NCI-H128 (cell line): ENCODE measurements around the gene MRPS34.
"Not testable (repeated sequence)": the region's sequence is repeated elsewhere in the genome, so short reads cannot be mapped to it uniquely, and the experiment has no call there.

Experiments
- DNase-seq: peaks from one replicate; lab custom pipeline; 2025; ENCODE audit not compliant: unreplicated experiment; lab: John Stamatoyannopoulos, UW

The MRPS34 gene

GRCh38 chr16:1772908-1773702 lies at the start of gene MRPS34:
Gene MRPS34 (minus strand): TSS chr16:1773134. CDS start chr16:1773119, 15 bp downstream.
- peak; percentile 57 for DNase-seq

GRCh38 chr16:1821861-1822611 lies 49.1 kb upstream of the MRPS34 start:
- DNase-seq = no peak

GRCh38 chr16:1820946-1821290 lies 48.0 kb upstream of the MRPS34 start:
- DNase-seq = no peak

GRCh38 chr16:1820096-1820945 lies 47.4 kb upstream of the MRPS34 start:
- no peak for DNase-seq

DNA sequence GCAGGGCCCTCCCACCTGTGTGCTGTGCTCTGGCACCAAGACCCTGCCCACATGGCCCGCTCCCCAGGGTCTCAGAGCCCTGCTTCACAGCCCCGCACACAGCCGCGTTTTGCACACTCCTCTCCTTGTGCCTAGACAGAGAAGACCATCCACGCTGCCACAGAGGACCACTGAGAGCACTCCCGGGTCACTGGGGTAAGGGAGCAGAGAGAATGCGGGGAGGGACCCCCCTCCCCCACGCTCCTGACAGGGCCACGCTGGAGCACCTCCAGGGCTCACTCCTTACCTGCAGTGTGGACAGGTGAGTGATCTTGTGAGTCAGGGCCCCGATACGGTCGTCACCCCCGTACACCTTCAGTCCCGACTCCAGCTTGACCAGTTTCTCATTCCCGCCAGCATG lies 46.7 kb upstream of the MRPS34 start:
- DNase-seq = no peak

GRCh38 chr16:1818873-1819525 lies 46.1 kb upstream of the MRPS34 start:
- no peak for DNase-seq

DNA sequence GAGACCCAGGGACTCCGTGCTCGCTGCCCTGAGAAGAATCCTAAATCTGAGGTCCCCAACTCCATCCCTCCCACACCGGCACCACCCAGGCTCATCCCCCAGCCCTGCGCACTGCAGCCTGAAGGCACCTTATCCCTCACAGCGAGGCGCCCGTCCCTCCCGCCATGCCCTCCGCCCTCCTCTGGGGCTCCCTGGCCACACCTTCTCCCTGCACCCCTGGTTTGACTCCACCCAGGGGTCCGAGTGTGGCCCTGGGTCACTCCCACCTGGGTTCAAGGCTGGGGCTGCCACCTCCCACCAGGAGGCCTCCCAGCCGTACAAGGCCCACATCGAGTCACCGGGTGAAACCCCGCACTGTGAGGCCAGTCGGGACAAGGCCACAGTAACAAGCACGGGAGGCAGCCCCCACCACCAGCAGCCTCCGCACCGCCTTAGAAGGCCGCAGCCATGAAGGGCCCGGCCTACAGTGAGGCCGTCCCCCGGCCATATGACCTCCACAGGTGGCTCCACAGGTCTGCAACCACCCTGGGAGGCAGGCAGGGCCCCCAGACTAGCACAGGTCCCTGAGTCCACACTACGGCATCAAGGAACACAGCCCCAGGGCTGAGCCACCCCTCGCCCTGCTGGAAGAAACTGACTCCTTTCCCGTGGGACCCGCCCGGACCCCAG lies 45.4 kb upstream of the MRPS34 start:
- no peak for DNase-seq

DNA sequence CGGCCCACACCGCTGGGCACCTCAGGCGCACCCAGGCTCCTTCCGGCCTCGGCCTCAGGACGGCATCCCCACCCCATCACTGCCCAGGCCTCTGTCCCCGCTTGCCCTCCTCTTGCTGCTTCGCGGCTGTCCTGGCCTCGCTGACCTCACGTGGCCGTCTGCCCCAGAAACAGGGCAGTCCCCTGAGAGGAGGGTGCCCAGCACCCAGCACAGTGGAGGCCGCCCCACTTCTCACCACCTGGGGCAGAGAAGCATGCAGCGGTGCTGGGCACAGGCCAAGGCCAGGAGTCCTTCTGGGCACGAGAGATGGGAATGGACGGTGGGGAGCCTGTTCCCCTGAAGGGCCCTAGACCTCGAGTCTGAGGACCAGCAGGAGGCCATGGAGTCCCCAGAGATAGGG lies 44.8 kb upstream of the MRPS34 start:
- no peak for DNase-seq

DNA sequence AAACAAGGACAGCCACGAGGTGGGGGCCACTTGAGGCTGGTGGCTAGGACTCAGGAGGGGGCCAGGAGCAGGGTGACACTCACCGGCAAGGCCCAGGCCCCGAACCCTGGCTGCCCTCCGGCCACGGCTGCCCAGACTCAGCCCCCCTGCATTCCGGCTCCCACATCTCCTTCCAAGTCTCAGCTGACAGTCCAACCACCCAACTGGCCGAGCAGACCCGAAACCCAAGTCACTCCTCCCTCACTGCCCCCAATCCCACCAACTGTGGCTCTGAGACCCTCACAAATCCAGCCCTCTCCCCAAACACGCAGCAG lies 44.3 kb upstream of the MRPS34 start:
- no peak for DNase-seq

DNA sequence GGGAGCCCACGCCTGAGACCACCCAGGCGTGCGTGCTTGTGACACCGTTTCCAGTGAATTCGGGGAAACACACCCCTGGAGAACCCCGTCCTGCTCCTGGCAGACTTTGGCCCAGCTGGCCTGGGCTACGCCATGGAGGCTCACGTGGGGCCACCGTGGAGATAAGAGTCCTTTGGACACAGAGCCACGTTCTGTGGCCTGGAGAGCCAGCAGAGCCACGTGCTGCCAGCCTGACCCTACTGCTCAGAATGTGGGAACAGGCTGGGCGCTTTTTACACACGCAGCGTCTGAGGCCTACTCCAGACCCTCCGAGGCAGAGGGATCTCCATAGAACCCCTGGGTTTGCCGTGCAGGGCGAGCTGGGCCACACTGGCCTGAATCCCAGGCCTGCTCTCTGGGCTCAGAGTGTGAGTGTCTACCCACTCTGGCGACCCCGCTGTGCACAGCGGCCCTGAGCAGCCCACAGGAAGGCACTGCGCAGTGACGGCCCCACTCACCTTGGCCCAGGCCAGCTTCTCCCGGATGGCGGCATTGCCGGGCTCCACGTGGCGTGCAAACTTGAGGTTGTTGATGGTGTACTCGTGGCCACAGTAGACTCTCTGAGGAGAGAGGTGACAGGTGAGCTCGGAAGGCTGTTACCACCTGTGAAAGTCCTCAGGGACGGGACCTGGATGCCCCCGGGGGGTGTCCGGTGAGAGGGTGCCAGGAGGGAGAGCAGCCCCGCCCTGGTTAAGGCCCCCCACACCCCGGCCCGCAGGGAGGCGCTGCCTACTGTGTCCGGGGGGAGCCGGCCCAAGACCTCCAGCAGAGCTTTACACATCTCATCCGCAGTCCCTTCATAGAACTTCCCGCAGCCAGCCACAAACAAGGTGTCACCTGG lies 43.7 kb upstream of the MRPS34 start:
- DNase-seq = no peak

- DNase-seq = no peak
Observed at GRCh38 chr16:1815461-1815860, 42.5 kb upstream of the MRPS34 start.

DNA sequence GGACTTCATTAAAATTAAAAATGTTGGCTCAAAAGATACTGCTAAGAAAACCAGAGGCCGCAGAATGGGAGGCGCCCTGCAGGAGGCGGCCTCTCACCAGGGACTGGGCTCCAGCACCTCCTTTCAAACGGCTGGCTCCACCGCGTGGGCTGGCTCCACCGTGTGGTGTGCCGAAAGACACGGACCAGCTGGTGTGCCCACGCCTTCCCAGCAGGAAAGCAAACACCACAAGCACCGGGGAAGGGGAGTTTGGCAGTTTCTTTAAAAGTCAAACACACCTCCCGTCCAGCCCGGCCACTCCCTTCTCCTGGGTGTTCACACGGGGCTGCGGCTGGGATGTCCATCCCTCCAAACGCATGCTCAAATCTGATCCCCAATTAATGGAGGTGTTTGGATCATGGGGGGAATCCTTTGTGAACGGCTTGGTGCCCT lies 39.8 kb upstream of the MRPS34 start:
- DNase-seq = peak; percentile 19

DNA sequence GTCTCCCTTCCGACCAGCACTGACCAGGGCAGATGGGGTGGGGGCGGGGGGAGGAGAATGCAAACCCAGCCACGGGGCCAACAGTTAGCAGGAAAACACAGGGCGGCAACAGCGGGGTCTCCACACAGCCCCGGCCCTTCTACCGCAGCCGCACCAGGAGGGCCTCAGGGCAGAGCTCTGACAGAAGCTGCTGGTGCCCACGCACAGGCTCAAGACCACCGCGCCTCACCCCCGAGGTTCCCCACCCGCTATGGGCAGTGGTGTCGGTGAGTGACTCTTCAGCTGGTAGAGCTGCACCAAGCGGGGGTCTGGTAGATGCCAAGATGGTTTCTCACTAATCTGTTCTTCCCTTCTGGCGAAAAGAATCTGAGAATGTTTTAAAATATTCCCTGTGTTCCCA lies 37.6 kb upstream of the MRPS34 start:
- DNase-seq = no peak

DNA sequence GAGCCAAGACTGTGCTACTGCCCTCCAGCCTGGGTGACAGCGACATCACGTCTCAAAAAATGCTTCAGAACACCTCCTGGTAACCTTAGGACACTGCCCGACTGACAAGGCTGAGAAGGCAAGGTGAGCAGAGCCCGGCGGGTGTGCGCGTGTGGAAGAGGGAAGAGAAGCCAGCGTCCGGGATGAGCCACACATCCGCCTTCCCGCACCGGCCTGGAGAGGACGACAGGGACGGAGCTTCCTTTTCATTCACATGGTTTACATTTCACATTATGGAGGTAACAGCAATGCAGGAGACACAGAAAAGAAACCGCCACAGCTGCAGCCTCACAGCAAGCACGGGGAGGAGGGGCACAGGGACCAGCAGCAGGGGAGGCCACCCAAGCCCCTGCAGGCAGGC lies 37.2 kb upstream of the MRPS34 start:
- no peak for DNase-seq

DNA sequence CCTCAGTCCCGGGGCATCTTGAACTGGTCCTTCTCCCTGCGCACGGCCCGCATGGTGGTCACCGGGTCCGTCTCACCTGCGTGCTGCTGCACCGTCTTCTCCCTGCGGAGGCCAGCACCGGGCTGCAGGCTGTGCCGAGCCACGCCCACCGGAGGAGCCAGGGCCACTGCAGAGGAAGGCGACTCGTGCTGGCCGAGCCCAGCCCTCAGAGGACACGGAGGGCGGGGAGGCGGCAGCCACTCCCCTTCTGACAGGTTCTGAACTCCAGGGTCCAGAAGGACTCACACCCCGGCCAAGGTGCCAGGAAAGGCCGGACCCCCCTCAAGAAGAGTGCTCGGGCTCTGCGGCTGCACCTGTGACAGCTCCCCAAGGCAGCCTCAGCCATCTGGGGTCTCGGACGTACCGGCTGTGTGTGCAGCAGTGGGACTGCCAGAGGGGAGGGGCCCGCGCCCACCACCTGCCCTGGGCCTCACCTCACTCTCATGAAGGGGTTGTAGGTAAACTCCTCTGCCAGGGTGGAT lies 36.4 kb upstream of the MRPS34 start:
- DNase-seq = no peak

GRCh38 chr16:1808691-1809090 lies 35.8 kb upstream of the MRPS34 start:
- DNase-seq = no peak

GRCh38 chr16:1807626-1808025 lies 34.7 kb upstream of the MRPS34 start:
- no peak for DNase-seq

DNA sequence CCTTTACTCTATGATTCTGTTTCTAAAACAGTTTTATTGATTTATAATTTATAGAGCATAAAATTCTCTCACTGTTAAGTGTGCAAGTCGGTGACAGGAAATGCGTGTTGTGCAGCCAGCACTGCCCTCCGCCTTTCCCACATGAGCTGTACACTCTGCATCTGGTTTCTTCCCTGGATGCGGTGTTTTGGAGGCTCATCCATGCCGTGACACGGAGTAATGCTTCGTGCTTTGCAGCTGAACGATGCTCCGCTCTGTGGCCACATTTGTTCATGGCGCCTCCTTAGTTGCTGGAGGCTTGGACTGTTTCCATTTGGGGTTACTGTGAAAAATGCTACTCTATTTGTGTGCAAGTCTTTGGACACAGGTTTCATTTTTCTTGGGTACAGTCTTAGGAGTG lies 27.8 kb upstream of the MRPS34 start:
- DNase-seq = no peak

DNA sequence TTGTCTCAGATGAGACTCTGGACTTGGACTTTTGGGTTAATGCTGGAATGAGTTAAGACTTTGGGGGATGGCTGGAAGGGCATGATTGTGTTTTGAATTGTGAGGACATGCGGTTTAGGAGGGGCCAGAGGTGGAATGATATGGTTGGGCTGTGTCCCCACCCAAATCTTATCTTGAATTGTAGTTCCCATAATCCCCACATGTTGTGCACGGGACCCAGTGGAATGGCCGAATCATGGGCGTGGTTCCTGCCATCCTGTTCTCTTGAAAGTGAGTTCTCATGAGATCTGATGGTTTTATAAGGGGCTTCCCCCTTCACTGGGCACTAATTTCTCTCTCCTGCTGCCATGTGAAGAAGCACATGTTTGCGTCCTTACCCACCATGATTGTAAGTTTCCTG lies 26.3 kb upstream of the MRPS34 start:
- not testable (repeated sequence) for DNase-seq
